ENCODE results near the gene KDM1B.
"Not testable (repeated sequence)": the region's sequence is repeated elsewhere in the genome, so short reads cannot be mapped to it uniquely, and the experiment has no call there.

Gene KDM1B

DNA sequence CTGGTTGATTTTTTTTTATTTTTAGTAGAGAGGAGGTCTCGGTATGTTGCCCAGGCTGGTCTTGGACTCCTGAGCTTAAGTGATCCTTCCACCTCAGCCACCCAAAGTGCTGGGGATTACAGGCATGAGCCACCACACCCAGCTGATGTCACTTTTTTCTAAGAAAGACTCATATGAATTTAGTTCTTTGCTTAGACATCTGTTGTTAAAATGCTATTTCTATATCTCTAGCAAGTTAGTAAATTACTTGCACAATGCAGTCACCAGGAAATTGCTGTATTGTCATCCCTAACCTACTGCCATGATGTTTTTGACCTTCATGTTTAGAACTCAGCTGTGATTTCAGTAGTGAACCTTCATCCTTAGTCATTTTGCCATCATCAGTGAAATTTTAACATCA lies 5.7 kb downstream of the KDM1B start:
- peak overlapping the region in 10 of 11 experiments; percentile 1 to 80 (median 50); a peak in 13 of 22 replicates for H3K27ac ChIP-seq
- peaks cover 8 to 48% (median 29%) of the 10 kb centered on the region in 10 experiments for H3K4me1 ChIP-seq
- no peak for TF ChIP-seq Cebpa-rat (IDR thresholded peaks at IDR 0.05)
- H3K27me3 ChIP-seq = no peaks in the 10 kb centered on the region
- peak overlapping the region in 9 of 11 experiments; percentile 4 to 70 (median 46); a peak in 13 of 22 replicates for H3K4me2 ChIP-seq
- H3K4me3 ChIP-seq = no peak overlapping the region
- peaks cover 55 to 68% (median 64%) of the 10 kb centered on the region in 11 experiments for H3K36me3 ChIP-seq
- H3K9me3 ChIP-seq (replicated peaks in 1 of 11) = no peaks in the 10 kb centered on the region
- H3K9ac ChIP-seq = peak overlapping the region in 5 of 11 experiments; percentile 33 to 59 (median 47); a peak in 9 of 22 replicates
- H4K20me1 ChIP-seq = no peaks in the 10 kb centered on the region; a peak in 1 of 22 replicates

GRCh38 chr6:18161431-18161830 lies 6.2 kb downstream of the KDM1B start:
- Histone ChIP-seq H3K4me2 (peak overlapping the region in 9 of 11 experiments; percentile 4 to 70 (median 46); a peak in 13 of 22 replicates), H3K36me3 (peaks cover 60 to 74% (median 69%) of the 10 kb centered on the region in 11 experiments)
- TF ChIP-seq Cebpa-rat (IDR thresholded peaks at IDR 0.05) = no peak; a peak in 1 of 22 replicates

GRCh38 chr6:18162401-18162800 lies 7.2 kb downstream of the KDM1B start:
- H3K27me3 ChIP-seq = no peaks in the 10 kb centered on the region
- no peaks in the 10 kb centered on the region for H4K20me1 ChIP-seq
- H3K4me1 ChIP-seq = peaks cover 0 to 40% (median 20%) of the 10 kb centered on the region in 10 experiments; a peak in 15 of 20 replicates
- H3K9ac ChIP-seq = no peak overlapping the region
- H3K36me3 ChIP-seq = peaks cover 70 to 83% (median 79%) of the 10 kb centered on the region in 11 experiments
- TF ChIP-seq Cebpa-rat (IDR thresholded peaks at IDR 0.05) = no peak
- no peak overlapping the region for H3K4me3 ChIP-seq
- peak overlapping the region in 6 of 11 experiments; percentile 14 to 80 (median 69); a peak in 7 of 22 replicates for H3K27ac ChIP-seq
- H3K4me2 ChIP-seq = no peak overlapping the region
- H3K9me3 ChIP-seq (replicated peaks in 1 of 11) = peaks cover 0 to 8% (median 4%) of the 10 kb centered on the region in 11 experiments; a peak in 18 of 22 replicates

More at GRCh38 chr6:18161431-18161830, 6.2 kb downstream of the KDM1B start:
- H3K4me1 ChIP-seq = peaks cover 3 to 43% (median 24%) of the 10 kb centered on the region in 10 experiments
- H3K27ac ChIP-seq = peak overlapping the region in 10 of 11 experiments; percentile 1 to 80 (median 50); a peak in 13 of 22 replicates
- H4K20me1 ChIP-seq = no peaks in the 10 kb centered on the region; a peak in 1 of 22 replicates
- no peaks in the 10 kb centered on the region for H3K9me3 ChIP-seq (replicated peaks in 1 of 11)
- H3K9ac ChIP-seq = peak overlapping the region in 5 of 11 experiments; percentile 33 to 59 (median 47); a peak in 8 of 22 replicates
- no peak overlapping the region for H3K4me3 ChIP-seq
- H3K27me3 ChIP-seq = no peaks in the 10 kb centered on the region

DNA sequence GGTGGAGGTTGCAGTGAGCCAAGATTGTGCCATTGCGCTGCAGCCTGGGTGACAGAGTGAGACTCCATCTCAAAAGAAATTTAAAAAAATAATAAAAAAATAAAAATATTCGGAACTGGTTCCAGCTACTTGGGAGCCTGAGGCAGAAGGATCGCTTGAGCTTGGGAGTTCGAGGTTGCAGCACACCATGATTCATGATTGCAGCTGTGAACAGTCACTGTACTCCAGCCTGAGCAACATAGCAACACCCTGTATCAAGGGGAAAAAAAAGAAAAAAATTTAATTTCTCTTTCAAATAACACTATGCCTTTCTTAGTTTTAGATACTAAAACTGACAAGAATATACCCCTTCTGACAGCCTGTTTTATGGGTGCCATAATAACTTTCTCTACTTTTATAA lies 10.5 kb downstream of the KDM1B start:
- Histone ChIP-seq H3K9me3 (replicated peaks in 1 of 11) (peaks cover 12 to 24% (median 20%) of the 10 kb centered on the region in 11 experiments), H3K27me3 (no peaks in the 10 kb centered on the region), H3K4me1 (peaks cover 0 to 21% (median 11%) of the 10 kb centered on the region in 10 experiments; a peak in 13 of 20 replicates), H3K4me3 (no peak overlapping the region), H3K4me2 (no peak overlapping the region), H4K20me1 (no peaks in the 10 kb centered on the region), H3K36me3 (peaks cover 83 to 100% (median 96%) of the 10 kb centered on the region in 11 experiments), H3K27ac (no peak overlapping the region), H3K9ac (no peak overlapping the region)
- no peak for TF ChIP-seq Cebpa-rat (IDR thresholded peaks at IDR 0.05)

DNA sequence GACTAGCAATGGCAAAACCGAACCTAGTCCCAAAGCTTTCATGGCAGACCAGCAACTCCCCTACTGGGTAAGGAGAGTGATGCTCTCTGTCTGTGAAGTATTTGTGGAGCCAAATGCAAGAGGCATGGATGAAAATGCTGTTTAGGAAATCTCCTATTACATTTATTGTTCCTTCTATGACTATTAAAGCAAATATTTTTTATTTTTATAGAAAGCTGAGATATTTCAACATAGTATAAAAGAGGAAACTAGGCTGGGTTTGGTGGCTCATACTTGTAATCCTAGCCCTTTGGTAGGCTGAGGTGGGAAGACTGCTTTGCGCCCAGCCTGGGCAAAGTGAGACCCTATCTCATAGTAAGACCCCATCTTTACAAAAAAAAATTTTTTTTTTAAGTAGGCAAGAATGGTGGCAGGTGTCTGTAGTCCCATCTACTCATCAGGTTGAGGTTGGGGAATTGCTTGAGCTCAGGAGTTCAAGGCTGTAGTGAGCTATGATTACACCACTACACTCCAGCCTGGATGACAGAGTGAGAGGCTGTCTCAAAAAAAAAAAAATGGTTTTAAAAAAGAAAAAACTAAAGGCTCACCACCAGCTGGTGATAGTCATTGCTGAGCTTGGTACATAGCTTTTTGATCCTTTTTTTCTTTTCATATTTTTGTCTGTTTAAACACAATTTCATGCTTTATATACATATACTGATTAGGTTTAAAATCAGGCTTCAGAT lies 11.3 kb downstream of the KDM1B start:
- no peaks in the 10 kb centered on the region for H4K20me1 ChIP-seq
- no peaks in the 10 kb centered on the region for H3K27me3 ChIP-seq
- no peak overlapping the region for H3K4me3 ChIP-seq
- TF ChIP-seq Cebpa-rat (IDR thresholded peaks at IDR 0.05) = no peak
- no peak overlapping the region for H3K9ac ChIP-seq
- no peak overlapping the region; a peak in 1 of 22 replicates for H3K4me2 ChIP-seq
- peaks cover 83 to 100% (median 95%) of the 10 kb centered on the region in 11 experiments for H3K36me3 ChIP-seq
- H3K4me1 ChIP-seq = peaks cover 0 to 14% (median 4%) of the 10 kb centered on the region in 10 experiments; a peak in 13 of 20 replicates
- H3K9me3 ChIP-seq (replicated peaks in 1 of 11) = peaks cover 12 to 24% (median 20%) of the 10 kb centered on the region in 11 experiments
- H3K27ac ChIP-seq = no peak overlapping the region

- Histone ChIP-seq H3K27me3 (no peaks in the 10 kb centered on the region), H3K4me2 (no peak overlapping the region), H3K4me1 (peaks cover 0 to 4% (median 0%) of the 10 kb centered on the region in 10 experiments; a peak in 1 of 20 replicates), H3K4me3 (no peak overlapping the region), H3K9ac (no peak overlapping the region), H4K20me1 (no peaks in the 10 kb centered on the region), H3K27ac (no peak overlapping the region), H3K36me3 (peaks cover 78 to 98% (median 94%) of the 10 kb centered on the region in 11 experiments), H3K9me3 (replicated peaks in 1 of 11) (peaks cover 12 to 24% (median 20%) of the 10 kb centered on the region in 11 experiments)
- TF ChIP-seq Cebpa-rat (IDR thresholded peaks at IDR 0.05) = no peak
Measured at GRCh38 chr6:18168264-18168663, 13.0 kb downstream of the KDM1B start.

DNA sequence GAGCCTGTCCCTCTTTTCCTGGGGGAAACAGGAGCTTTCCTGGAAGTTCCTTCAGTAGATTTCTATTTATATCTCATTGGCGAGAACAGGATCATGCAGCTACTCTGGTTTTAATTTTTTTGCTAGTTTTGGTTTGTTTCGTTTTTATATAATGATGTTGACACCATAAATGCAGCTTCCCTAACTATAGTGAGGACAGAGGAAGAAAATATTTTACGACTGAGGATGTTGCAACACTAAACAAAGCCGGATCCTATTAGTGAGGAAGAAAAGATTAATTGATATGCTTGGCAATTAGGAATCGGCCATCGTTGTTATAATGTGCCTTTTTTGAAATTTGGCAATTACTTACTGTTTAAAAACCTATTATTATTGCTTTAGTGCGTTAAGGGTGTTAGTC lies 16.6 kb downstream of the KDM1B start:
- Histone ChIP-seq H3K4me2 (no peak overlapping the region), H3K9me3 (replicated peaks in 1 of 11) (peaks cover 18 to 41% (median 37%) of the 10 kb centered on the region in 11 experiments), H3K4me1 (peaks cover 0 to 2% (median 0%) of the 10 kb centered on the region in 10 experiments; a peak in 4 of 20 replicates), H3K4me3 (no peak overlapping the region), H3K36me3 (peaks cover 66 to 97% (median 88%) of the 10 kb centered on the region in 11 experiments), H3K27ac (no peak overlapping the region), H3K27me3 (no peaks in the 10 kb centered on the region), H4K20me1 (no peaks in the 10 kb centered on the region), H3K9ac (no peak overlapping the region)
- TF ChIP-seq Cebpa-rat (IDR thresholded peaks at IDR 0.05) = no peak

DNA sequence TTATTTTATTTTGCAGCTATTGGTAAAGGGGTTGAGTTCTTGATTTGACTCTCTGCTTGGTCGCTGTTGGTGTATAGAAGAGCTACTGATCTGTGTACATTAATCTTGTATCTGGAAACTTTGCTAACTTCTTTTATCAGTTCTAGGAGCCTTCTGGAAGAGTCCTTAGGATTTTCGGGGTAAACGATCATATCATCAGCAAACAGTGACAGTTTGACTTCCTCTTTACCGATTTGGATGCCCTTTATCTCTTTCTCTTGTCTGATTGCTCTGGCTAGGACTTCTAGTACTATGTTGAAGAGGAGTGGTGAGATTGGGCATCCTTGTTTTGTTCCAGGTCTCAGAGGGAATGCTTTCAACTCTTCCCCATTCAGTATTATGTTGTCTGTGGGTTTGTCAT lies 21.0 kb downstream of the KDM1B start:
- H3K4me2 ChIP-seq, H3K4me3 ChIP-seq, H3K27me3 ChIP-seq, H4K20me1 ChIP-seq, H3K9ac ChIP-seq, H3K27ac ChIP-seq: not testable (repeated sequence)
- Histone ChIP-seq H3K4me1 (peaks cover 0 to 45% (median 5%) of the 10 kb centered on the region in 10 experiments; a peak in 10 of 20 replicates), H3K9me3 (replicated peaks in 1 of 11) (peaks cover 0 to 24% (median 20%) of the 10 kb centered on the region in 11 experiments; a peak in 15 of 22 replicates), H3K36me3 (peaks cover 31 to 94% (median 68%) of the 10 kb centered on the region in 11 experiments)
